Uterus (tissue), 2 donors: ENCODE results near the gene MAP2K6.

Experiments
- POLR2A ChIP-seq, 2 donors: fragments of 450-650 bp; IDR thresholded peaks; one replicate each; pipeline ENCODE4 v1.6.1; 2016; ENCODE audit warnings: antibody characterized with exemption in 2 of 2, mild to moderate bottlenecking in 1 of 2, moderate library complexity in 1 of 2
- TF ChIP-seq, protein P1 (sequence below), 4 experiments: fragments of 200-600 bp in 2 of 4; fragments of 450-650 bp in 2 of 4; sonication (generic) in 2 of 4; IDR thresholded peaks; one replicate each; pipeline ENCODE4 v1.5.1; 2016 to 2019; ENCODE audit warnings: antibody characterized with exemption in 4 of 4, mild to moderate bottlenecking in 2 of 4, moderate library complexity in 1 of 4

DNA sequence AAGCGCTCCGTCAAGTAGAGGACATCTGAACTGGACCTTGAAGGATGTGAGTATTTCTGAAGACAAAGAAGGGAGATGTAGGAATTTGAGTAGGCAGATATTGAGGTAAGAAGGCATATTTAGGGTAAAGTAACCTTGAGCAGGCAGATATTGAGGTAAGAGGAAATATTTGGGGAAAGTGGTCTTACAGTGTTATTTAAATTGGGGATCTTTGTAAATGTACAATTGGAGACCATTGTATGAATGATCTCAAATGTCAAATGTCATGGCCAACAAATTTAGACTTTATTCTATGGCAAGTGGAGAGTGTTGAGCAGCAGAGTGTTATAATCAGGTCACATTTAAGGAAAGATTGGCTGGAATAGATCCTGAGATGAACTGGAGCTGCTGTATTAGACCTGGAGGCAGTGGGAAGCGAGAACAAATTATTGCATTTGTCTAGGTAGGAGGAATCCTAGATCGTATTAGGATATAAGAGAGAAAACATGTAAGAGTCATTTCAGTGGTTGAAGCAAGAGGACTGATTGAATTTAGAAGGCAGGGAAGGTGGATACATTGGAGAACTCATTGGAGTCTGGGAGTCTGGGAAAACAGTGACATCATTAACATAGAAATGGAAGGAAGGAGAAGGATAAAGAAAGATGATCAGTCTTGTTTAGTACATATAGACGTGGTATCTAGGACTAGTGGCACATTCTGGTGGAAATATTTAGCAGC lies 165.6 kb downstream of the MAP2K6 start:
- TF ChIP-seq, protein P1, sequence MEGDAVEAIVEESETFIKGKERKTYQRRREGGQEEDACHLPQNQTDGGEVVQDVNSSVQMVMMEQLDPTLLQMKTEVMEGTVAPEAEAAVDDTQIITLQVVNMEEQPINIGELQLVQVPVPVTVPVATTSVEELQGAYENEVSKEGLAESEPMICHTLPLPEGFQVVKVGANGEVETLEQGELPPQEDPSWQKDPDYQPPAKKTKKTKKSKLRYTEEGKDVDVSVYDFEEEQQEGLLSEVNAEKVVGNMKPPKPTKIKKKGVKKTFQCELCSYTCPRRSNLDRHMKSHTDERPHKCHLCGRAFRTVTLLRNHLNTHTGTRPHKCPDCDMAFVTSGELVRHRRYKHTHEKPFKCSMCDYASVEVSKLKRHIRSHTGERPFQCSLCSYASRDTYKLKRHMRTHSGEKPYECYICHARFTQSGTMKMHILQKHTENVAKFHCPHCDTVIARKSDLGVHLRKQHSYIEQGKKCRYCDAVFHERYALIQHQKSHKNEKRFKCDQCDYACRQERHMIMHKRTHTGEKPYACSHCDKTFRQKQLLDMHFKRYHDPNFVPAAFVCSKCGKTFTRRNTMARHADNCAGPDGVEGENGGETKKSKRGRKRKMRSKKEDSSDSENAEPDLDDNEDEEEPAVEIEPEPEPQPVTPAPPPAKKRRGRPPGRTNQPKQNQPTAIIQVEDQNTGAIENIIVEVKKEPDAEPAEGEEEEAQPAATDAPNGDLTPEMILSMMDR (IDR thresholded peaks at IDR 0.05), result no peak
- no peak for TF ChIP-seq POLR2A (IDR thresholded peaks at IDR 0.05)
